ENCODE measurements around the gene VAPA. TPM values are rescaled to one million over a fixed set of nuclear protein-coding genes. Genes with fewer than 3 reads are reported as not detected.
"Not testable (repeated sequence)": the region's sequence is repeated elsewhere in the genome, so short reads cannot be mapped to it uniquely, and the experiment has no call there.

The VAPA gene
- total and polyA plus RNA-seq, 3 donors from 2014 or later, result 177 to 224 (median 180) TPM

DNA sequence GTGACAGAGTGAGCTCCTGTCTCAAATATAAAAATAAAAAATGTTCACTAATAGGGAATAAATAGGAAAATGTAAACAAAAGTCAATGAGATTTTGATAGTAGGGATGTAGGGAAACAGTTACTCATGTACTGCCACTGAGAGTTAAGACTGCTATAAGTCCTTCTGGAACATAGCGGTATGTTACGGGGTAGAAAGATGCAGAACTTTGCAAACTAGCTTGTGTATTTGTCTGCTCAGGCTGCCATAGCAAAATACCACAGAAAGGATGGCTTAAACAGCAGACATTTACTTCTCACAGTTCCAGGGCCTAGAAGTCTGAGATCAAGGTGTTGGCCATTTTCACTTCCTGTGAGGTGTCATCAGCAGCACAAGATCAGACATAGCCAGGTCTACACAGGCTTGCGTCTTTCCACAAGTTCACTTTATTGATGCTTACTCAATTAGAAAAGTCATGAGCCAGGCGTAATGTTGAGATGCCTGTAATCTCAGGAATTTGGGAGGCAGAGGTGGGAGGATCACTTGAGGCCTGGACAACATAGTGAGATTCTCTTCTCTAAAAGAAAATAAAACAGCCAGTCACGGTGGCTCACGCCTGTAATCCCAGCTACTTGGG lies 19.3 kb upstream of the VAPA start:
- H3K4me3 ChIP-seq, result no peak overlapping the region
- WGBS, 2 donors, result 88 to 89% methylated on average over 6 of the region's 6 CpGs
- no peaks in the 10 kb centered on the region for H3K36me3 ChIP-seq (ENCODE audit: low read depth, missing control alignments)
- intact Hi-C loops (cut with DNase I; ENCODE audit: low total_unique reads), result no loop called here
- H3K27ac ChIP-seq, result no peak overlapping the region
- no peak for DNase-seq
- peaks cover 3% of the 10 kb centered on the region for H3K4me1 ChIP-seq
- H3K27me3 ChIP-seq, result no peaks in the 10 kb centered on the region
- no peak for TF ChIP-seq POLR2A (IDR thresholded peaks at IDR 0.05)
- TF ChIP-seq, protein P1, sequence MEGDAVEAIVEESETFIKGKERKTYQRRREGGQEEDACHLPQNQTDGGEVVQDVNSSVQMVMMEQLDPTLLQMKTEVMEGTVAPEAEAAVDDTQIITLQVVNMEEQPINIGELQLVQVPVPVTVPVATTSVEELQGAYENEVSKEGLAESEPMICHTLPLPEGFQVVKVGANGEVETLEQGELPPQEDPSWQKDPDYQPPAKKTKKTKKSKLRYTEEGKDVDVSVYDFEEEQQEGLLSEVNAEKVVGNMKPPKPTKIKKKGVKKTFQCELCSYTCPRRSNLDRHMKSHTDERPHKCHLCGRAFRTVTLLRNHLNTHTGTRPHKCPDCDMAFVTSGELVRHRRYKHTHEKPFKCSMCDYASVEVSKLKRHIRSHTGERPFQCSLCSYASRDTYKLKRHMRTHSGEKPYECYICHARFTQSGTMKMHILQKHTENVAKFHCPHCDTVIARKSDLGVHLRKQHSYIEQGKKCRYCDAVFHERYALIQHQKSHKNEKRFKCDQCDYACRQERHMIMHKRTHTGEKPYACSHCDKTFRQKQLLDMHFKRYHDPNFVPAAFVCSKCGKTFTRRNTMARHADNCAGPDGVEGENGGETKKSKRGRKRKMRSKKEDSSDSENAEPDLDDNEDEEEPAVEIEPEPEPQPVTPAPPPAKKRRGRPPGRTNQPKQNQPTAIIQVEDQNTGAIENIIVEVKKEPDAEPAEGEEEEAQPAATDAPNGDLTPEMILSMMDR (IDR thresholded peaks at IDR 0.05), result no peak
- H3K9me3 ChIP-seq, result no peaks in the 10 kb centered on the region

DNA sequence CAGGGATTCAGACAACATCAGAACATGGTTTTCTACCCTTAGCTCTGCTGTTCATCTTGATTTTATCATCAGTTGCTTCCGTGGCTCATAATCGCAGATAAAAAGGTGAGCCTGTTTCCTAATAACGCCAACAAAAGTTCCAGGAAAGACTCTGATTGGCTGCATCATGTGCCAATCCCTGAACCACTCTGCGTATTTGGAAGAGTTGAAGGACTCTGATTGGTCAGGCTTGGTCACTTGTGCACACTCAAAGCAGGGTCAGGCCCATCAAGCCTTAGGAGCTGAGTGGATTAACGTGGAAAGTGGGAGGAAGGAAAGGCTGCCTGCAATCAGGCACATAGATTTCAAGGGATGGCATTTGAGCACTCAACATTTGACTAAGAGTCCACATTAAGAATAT lies 16.7 kb upstream of the VAPA start:
- 88 to 92% methylated on average over 5 of the region's 5 CpGs for WGBS, 2 donors
- H3K36me3 ChIP-seq (ENCODE audit: low read depth, missing control alignments), result no peaks in the 10 kb centered on the region

DNA sequence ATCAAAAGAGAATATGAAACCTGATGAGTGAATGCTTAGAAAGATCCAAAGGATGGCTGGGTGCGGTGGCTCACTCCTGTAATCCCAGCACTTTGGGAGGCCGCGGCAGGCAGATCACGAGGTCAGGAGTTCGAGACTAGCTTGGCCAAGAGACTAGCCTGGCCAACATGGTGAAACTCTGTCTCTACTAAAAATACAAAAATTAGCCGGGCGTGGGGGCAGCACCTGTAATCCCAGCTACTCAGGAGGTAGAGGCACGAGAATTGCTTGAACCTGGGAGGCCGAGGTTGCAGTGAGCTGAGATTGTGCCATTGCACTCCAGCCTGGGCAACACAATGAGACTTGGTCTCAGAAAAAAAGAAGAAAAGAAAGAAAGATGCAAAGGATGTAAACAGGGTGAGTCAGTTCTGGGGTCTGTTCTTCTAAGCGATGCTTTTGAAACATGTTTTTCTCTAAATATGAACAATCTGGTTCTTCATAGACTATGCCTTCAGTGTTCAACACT lies 16.0 kb upstream of the VAPA start:
- H3K27me3 ChIP-seq; intact Hi-C loops (cut with DNase I; ENCODE audit: low total_unique reads); H3K4me1 ChIP-seq; DNase-seq; H3K27ac ChIP-seq; H3K4me3 ChIP-seq; H3K9me3 ChIP-seq; H3K36me3 ChIP-seq (ENCODE audit: low read depth, missing control alignments): not testable (repeated sequence)
- 95 to 97% methylated on average over 10 of the region's 10 CpGs for WGBS, 2 donors

More for the DNA sequence above, 16.7 kb upstream of the VAPA start:
- H3K27ac ChIP-seq, result no peak overlapping the region
- H3K4me1 ChIP-seq, result peaks cover 9% of the 10 kb centered on the region
- no peak overlapping the region for H3K4me3 ChIP-seq
- no peaks in the 10 kb centered on the region for H3K9me3 ChIP-seq
- H3K27me3 ChIP-seq, result no peaks in the 10 kb centered on the region
- intact Hi-C loops (cut with DNase I; ENCODE audit: low total_unique reads), result no loop called here
- no peak for DNase-seq
- no peak for TF ChIP-seq POLR2A (IDR thresholded peaks at IDR 0.05)
- TF ChIP-seq, protein P1 (IDR thresholded peaks at IDR 0.05), result no peak

DNA sequence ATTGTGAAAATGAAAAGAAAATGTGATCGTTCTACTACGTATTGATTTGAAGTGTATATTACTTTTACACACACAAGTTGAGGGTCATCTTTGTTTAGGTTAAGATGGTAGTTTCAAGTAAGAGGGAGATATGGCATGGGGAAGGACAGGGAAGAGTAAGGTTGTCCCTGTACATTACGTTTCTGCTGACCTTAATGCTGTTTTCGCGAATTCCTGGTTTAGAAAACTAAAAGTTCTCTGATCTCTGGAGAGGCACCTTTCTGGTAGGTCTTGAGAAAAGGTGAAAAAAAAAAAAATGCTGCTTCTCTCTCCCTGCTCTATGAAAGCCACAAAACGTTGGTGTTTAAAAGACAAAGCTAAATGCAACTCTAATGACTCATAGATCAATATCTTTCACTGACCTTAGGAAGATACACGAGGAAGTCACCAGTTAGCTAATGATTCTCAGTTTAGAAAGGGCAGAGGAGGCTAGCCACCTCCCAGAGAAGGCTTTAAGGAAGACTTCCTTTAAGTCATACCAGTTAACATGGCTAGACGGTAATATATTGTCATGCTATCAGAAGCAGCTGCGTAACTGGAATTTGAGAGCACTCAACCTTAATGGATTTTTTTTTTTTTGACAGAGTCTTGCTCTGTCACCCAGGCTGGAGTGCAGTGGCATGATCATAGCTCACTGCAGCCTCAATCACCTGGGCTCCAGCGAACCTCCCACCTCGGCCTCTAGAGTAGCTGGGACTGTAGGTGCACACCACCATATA lies 14.8 kb upstream of the VAPA start:
- no peak overlapping the region for H3K27ac ChIP-seq
- H3K27me3 ChIP-seq, result no peaks in the 10 kb centered on the region
- intact Hi-C loops (cut with DNase I; ENCODE audit: low total_unique reads), result no loop called here
- H3K9me3 ChIP-seq, result no peaks in the 10 kb centered on the region
- no peaks in the 10 kb centered on the region for H3K36me3 ChIP-seq (ENCODE audit: low read depth, missing control alignments)
- TF ChIP-seq, protein P1 (IDR thresholded peaks at IDR 0.05), result no peak
- no peak for TF ChIP-seq POLR2A (IDR thresholded peaks at IDR 0.05)
- WGBS, 2 donors, result 82 to 86% methylated on average over 11 of the region's 11 CpGs
- peaks cover 9% of the 10 kb centered on the region for H3K4me1 ChIP-seq
- DNase-seq, result no peak
- no peak overlapping the region for H3K4me3 ChIP-seq

DNA sequence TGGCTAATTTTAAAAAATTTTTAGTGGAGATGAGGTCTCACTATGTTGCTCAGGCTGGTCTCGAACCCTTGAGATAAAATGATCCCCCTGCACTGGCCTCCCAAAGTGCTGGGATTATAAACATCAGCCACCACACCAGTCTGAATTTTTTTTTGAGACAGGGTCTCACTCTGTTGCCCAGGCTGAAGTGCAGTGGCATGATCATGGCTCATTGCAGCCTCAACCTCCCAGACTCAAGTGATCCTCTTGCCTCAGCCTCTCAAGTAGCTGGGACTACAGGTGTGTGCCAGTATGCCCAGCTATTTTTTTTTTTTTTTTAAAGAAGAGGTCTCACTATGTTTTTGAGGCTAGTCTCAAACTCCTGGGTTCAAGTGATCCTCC lies 14.3 kb upstream of the VAPA start:
- H3K27ac ChIP-seq; H3K9me3 ChIP-seq; H3K27me3 ChIP-seq; H3K36me3 ChIP-seq (ENCODE audit: low read depth, missing control alignments); intact Hi-C loops (cut with DNase I; ENCODE audit: low total_unique reads); H3K4me1 ChIP-seq; H3K4me3 ChIP-seq; DNase-seq: not testable (repeated sequence)
- 96 to 100% methylated on average over 1 of the region's 1 CpG for WGBS, 2 donors
